ENCODE data around the gene GLB1L2. TPM values are rescaled to one million over a fixed set of nuclear protein-coding genes. Genes with fewer than 3 reads are reported as not detected.

Gene GLB1L2
- total and polyA plus RNA-seq, 2 of the 13 experiments (the other 11 are each of a cell fraction or from before 2014, with no cell fraction given) = 0.59 to 0.69 TPM

DNA sequence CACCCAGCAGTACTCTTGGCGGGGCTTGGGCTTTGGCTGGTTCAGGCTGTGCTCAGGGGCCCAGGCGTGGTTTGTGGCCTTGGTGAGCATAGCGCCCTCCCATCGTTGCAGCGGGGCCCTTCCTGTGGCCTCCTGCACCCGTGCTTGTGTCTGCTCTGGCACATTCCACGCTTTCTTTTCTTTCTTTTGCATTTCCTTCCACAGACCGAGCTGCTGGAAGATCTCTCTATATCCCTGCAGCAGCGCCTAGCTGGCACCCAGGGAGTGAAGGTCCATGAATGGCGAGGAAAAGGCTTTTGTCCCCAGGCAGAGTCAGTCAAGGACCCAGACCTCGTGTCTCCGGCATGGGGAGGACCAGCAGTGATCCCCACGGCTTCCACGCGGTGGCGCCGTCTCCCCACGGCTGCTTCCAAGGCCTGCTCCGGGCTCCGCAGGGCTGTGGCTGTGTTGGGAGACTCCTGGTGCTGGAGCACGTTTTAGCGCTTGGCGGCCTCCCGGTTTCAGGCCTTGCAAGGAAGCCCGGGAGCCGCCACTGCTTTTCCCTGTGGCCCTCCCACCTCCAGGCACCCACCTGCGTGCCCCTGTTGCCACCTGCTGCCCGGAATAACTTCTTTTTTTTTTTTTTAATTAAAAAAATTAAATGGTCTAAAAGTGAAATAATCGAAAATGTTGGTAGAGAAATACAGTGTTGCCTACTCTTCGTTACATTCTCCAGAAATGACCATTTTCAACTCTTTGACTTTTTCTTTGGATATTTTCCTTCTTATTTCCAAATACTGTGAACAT lies 28.5 kb downstream of the GLB1L2 start (continued):
- TF ChIP-seq, protein P1, sequence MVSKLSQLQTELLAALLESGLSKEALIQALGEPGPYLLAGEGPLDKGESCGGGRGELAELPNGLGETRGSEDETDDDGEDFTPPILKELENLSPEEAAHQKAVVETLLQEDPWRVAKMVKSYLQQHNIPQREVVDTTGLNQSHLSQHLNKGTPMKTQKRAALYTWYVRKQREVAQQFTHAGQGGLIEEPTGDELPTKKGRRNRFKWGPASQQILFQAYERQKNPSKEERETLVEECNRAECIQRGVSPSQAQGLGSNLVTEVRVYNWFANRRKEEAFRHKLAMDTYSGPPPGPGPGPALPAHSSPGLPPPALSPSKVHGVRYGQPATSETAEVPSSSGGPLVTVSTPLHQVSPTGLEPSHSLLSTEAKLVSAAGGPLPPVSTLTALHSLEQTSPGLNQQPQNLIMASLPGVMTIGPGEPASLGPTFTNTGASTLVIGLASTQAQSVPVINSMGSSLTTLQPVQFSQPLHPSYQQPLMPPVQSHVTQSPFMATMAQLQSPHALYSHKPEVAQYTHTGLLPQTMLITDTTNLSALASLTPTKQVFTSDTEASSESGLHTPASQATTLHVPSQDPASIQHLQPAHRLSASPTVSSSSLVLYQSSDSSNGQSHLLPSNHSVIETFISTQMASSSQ (IDR thresholded peaks at IDR 0.05; ENCODE audit: low read depth) = no peak
- TF ChIP-seq, protein P1 (CRISPR knock-in tag; IDR thresholded peaks at IDR 0.05; ENCODE audit: borderline replicate concordance) = no peak
- TF ChIP-seq GABPB1 (CRISPR knock-in tag; IDR thresholded peaks at IDR 0.05) (peak; percentile 46), ZNF572 (CRISPR knock-in tag; IDR thresholded peaks at IDR 0.05) (no peak), ZNF629 (CRISPR knock-in tag; conservative IDR thresholded peaks at IDR 0.05) (no peak), DR1 (CRISPR knock-in tag; IDR thresholded peaks at IDR 0.05) (no peak), SMC3 (IDR thresholded peaks at IDR 0.05; ENCODE audit: low read length) (peak; percentile 55; the same call in 1 of the 2 replicates), RXRA (CRISPR knock-in tag; IDR thresholded peaks at IDR 0.05) (0 out of 2 replicates have a peak, but pooled peaks have one; percentile 23), MEIS1 (CRISPR knock-in tag; IDR thresholded peaks at IDR 0.05; ENCODE audit: borderline replicate concordance) (no peak), ATM (IDR thresholded peaks at IDR 0.05; ENCODE audit: borderline replicate concordance) (no peak), ZNF619 (CRISPR knock-in tag; IDR thresholded peaks at IDR 0.05) (no peak), SATB2 (CRISPR knock-in tag; IDR thresholded peaks at IDR 0.05) (no peak), MIER3 (CRISPR knock-in tag; IDR thresholded peaks at IDR 0.05; ENCODE audit: borderline replicate concordance) (0 out of 2 replicates have a peak, but pooled peaks have one; percentile 43), ZFP1 (CRISPR knock-in tag; IDR thresholded peaks at IDR 0.05) (no peak), GTF3A (CRISPR knock-in tag; conservative IDR thresholded peaks at IDR 0.05) (no peak), THAP11 (CRISPR knock-in tag; IDR thresholded peaks at IDR 0.05) (peak; percentile 36; the same call in 1 of the 2 replicates), RNF2 (conservative IDR thresholded peaks at IDR 0.05; ENCODE audit: low read depth) (peak; percentile 60; the same call in 1 of the 2 replicates), KDM3A (CRISPR knock-in tag; IDR thresholded peaks at IDR 0.05; ENCODE audit: low read depth) (peak; percentile 66; the same call in 1 of the 2 replicates), POLR2G (IDR thresholded peaks at IDR 0.05; ENCODE audit: low read depth, low read length) (no peak)
- TF ChIP-seq, protein P2, sequence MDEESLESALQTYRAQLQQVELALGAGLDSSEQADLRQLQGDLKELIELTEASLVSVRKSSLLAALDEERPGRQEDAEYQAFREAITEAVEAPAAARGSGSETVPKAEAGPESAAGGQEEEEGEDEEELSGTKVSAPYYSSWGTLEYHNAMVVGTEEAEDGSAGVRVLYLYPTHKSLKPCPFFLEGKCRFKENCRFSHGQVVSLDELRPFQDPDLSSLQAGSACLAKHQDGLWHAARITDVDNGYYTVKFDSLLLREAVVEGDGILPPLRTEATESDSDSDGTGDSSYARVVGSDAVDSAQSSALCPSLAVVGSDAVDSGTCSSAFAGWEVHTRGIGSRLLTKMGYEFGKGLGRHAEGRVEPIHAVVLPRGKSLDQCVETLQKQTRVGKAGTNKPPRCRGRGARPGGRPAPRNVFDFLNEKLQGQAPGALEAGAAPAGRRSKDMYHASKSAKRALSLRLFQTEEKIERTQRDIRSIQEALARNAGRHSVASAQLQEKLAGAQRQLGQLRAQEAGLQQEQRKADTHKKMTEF (CRISPR knock-in tag; IDR thresholded peaks at IDR 0.05) = peak; percentile 41; the same call in 1 of the 2 replicates
- TF ChIP-seq, protein P3, sequence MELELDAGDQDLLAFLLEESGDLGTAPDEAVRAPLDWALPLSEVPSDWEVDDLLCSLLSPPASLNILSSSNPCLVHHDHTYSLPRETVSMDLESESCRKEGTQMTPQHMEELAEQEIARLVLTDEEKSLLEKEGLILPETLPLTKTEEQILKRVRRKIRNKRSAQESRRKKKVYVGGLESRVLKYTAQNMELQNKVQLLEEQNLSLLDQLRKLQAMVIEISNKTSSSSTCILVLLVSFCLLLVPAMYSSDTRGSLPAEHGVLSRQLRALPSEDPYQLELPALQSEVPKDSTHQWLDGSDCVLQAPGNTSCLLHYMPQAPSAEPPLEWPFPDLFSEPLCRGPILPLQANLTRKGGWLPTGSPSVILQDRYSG (CRISPR knock-in tag; IDR thresholded peaks at IDR 0.05) = no peak
- TF ChIP-seq, protein P4, sequence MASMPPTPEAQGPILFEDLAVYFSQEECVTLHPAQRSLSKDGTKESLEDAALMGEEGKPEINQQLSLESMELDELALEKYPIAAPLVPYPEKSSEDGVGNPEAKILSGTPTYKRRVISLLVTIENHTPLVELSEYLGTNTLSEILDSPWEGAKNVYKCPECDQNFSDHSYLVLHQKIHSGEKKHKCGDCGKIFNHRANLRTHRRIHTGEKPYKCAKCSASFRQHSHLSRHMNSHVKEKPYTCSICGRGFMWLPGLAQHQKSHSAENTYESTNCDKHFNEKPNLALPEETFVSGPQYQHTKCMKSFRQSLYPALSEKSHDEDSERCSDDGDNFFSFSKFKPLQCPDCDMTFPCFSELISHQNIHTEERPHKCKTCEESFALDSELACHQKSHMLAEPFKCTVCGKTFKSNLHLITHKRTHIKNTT (CRISPR knock-in tag; IDR thresholded peaks at IDR 0.05) = no peak
